ENCODE data around the gene KIFAP3.

- no peak for TF ChIP-seq POLR2A (IDR thresholded peaks at IDR 0.05; ENCODE audit: low read length)
- TF ChIP-seq GATA1 (IDR thresholded peaks at IDR 0.05; ENCODE audit: low read depth, low read length), result no peak
Measured at GRCh38 chr1:169970114-169970513, 104.4 kb downstream of the KIFAP3 start.

Data from erythroblast (primary cell).